Type B pancreatic cell (in vitro differentiated cells): ENCODE data around the gene CD209. TPM values are rescaled to one million over a fixed set of nuclear protein-coding genes. Genes with fewer than 3 reads are reported as not detected.
A peak's percentile ranks its signal among the peaks of the same experiment; 100 is the strongest.

Experiments used
- DNase-seq: peaks from one replicate; pipeline ENCODE4 v3.0.0; 2021; ENCODE audit warnings: mixed read lengths; ENCODE audit not compliant: unreplicated experiment; ENCODE audit errors: extremely low spot score
- H3K27ac Mint-ChIP-seq: 2 replicates; pipeline ENCODE4 v1.8.0; 2021; ENCODE audit warnings: mild to moderate bottlenecking, mixed read lengths
- H3K27me3 Mint-ChIP-seq: 2 replicates; pipeline ENCODE4 v1.8.0; 2021; ENCODE audit warnings: mixed read lengths
- H3K36me3 Mint-ChIP-seq: 2 replicates; pipeline ENCODE4 v1.8.0; 2021; ENCODE audit warnings: mixed read lengths
- H3K4me1 Mint-ChIP-seq: one replicate; pipeline ENCODE4 v1.8.0; 2021; ENCODE audit warnings: mixed read lengths; ENCODE audit not compliant: unreplicated experiment
- H3K4me3 Mint-ChIP-seq: 2 replicates; pipeline ENCODE4 v1.8.0; 2021; ENCODE audit warnings: mild to moderate bottlenecking, mixed read lengths
- H3K9me3 Mint-ChIP-seq: 2 replicates; pipeline ENCODE4 v1.8.0; 2021; ENCODE audit warnings: mixed read lengths
- total RNA-seq: library from RNA; stranded (reverse); gene quantifications from 2 replicates; pipeline ENCODE4 v1.2.1, GENCODE V29; 2021; ENCODE audit warnings: low replicate concordance
- TF ChIP-seq, protein P1 (sequence below): fragments of 200-600 bp; sonication (generic); conservative IDR thresholded peaks from 2 replicates; pipeline ENCODE4 v1.5.0; 2021; ENCODE audit warnings: antibody characterized with exemption, mild to moderate bottlenecking

Gene CD209
- total RNA-seq, 1 donor from 2014 or later, result not detected

DNA sequence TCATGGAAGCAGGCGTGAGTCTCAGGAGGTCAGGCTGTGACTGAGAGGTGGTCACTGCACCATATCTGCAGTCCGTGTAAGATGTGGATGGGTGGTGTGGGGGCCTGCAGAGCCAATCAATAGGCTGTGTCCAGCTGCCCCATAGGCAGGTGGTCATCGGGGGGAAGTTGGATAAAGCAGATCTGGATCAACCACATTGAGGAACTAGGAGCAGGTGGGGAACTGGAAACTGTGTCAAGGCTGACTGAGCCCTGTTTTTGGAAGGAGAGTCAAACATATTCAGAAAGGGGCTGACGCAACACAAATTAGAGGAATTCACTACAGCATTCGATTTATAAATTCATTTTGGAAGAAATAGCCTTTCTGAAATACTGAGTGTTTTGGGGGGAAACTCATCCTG, 30.7 kb upstream of the CD209 start:
- DNase-seq, result no peak
- TF ChIP-seq, protein P1, sequence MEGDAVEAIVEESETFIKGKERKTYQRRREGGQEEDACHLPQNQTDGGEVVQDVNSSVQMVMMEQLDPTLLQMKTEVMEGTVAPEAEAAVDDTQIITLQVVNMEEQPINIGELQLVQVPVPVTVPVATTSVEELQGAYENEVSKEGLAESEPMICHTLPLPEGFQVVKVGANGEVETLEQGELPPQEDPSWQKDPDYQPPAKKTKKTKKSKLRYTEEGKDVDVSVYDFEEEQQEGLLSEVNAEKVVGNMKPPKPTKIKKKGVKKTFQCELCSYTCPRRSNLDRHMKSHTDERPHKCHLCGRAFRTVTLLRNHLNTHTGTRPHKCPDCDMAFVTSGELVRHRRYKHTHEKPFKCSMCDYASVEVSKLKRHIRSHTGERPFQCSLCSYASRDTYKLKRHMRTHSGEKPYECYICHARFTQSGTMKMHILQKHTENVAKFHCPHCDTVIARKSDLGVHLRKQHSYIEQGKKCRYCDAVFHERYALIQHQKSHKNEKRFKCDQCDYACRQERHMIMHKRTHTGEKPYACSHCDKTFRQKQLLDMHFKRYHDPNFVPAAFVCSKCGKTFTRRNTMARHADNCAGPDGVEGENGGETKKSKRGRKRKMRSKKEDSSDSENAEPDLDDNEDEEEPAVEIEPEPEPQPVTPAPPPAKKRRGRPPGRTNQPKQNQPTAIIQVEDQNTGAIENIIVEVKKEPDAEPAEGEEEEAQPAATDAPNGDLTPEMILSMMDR, result no peak
- peaks cover 39% of the 10 kb centered on the region for H3K27me3 Mint-ChIP-seq
- no peak overlapping the region for H3K4me3 Mint-ChIP-seq
- no peak overlapping the region for H3K27ac Mint-ChIP-seq
- H3K4me1 Mint-ChIP-seq, result no peaks in the 10 kb centered on the region
- H3K36me3 Mint-ChIP-seq, result no peaks in the 10 kb centered on the region
- H3K9me3 Mint-ChIP-seq, result no peaks in the 10 kb centered on the region

DNA sequence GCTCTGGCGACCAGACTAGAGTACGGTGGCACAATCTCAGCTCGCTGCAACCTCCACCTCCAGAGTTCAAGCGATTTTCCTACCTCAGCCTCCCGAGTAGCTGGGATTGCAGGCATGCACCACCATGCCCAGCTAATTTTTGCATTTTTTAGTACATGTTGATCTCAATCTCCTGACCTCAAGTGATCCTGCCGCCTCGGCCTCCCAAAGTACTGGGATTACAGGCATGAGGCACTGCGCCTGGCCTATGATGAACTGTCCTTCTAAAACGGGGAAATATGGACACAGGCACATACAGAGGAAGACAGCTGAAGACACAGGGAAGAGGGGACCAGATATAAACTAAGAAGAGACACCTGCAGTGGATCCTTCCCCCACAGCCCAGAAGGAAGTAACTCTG, 28.4 kb upstream of the CD209 start:
- no peak for DNase-seq
- no peaks in the 10 kb centered on the region for H3K9me3 Mint-ChIP-seq
- no peaks in the 10 kb centered on the region for H3K36me3 Mint-ChIP-seq
- no peak overlapping the region for H3K27ac Mint-ChIP-seq
- H3K27me3 Mint-ChIP-seq, result peaks cover 28% of the 10 kb centered on the region
- peaks cover 6% of the 10 kb centered on the region for H3K4me1 Mint-ChIP-seq
- TF ChIP-seq, protein P1, result no peak
- no peak overlapping the region for H3K4me3 Mint-ChIP-seq

- no peak for DNase-seq
- no peaks in the 10 kb centered on the region for H3K9me3 Mint-ChIP-seq
- H3K4me1 Mint-ChIP-seq, result peaks cover 6% of the 10 kb centered on the region
- TF ChIP-seq, protein P1, result no peak
- no peak overlapping the region for H3K4me3 Mint-ChIP-seq
- H3K27ac Mint-ChIP-seq, result no peak overlapping the region
- peaks cover 19% of the 10 kb centered on the region for H3K27me3 Mint-ChIP-seq
- H3K36me3 Mint-ChIP-seq, result no peaks in the 10 kb centered on the region
These were observed 26.5 kb upstream of the CD209 start for GRCh38 chr19:7773841-7774240.

- Mint-ChIP-seq H3K4me3 (peak overlapping the region; percentile 45), H3K27me3 (peaks cover 16% of the 10 kb centered on the region), H3K4me1 (peaks cover 6% of the 10 kb centered on the region), H3K36me3 (no peaks in the 10 kb centered on the region), H3K27ac (peak overlapping the region; percentile 79), H3K9me3 (no peaks in the 10 kb centered on the region)
- TF ChIP-seq, protein P1, result no peak
- no peak for DNase-seq
These were observed 25.5 kb upstream of the CD209 start for GRCh38 chr19:7772752-7773291.

- H3K36me3 Mint-ChIP-seq, result no peaks in the 10 kb centered on the region
- peak overlapping the region; percentile 21 for H3K27ac Mint-ChIP-seq
- TF ChIP-seq, protein P1, result no peak
- peaks cover 6% of the 10 kb centered on the region for H3K4me1 Mint-ChIP-seq
- no peak overlapping the region for H3K4me3 Mint-ChIP-seq
- no peak for DNase-seq
- H3K27me3 Mint-ChIP-seq, result peaks cover 12% of the 10 kb centered on the region
- no peaks in the 10 kb centered on the region for H3K9me3 Mint-ChIP-seq
These were observed 23.7 kb upstream of the CD209 start for GRCh38 chr19:7771072-7771471.

GRCh38 chr19:7769171-7769570, 21.8 kb upstream of the CD209 start:
- DNase-seq, result no peak
- Mint-ChIP-seq H3K27me3 (peaks cover 11% of the 10 kb centered on the region), H3K4me3 (no peak overlapping the region), H3K27ac (no peak overlapping the region), H3K36me3 (no peaks in the 10 kb centered on the region), H3K9me3 (no peaks in the 10 kb centered on the region), H3K4me1 (peaks cover 6% of the 10 kb centered on the region)
- TF ChIP-seq, protein P1, result no peak
